H1 (cell line): ENCODE measurements around the gene ABCG1. TPM values are rescaled to one million over a fixed set of nuclear protein-coding genes. Genes with fewer than 3 reads are reported as not detected.

Experiments
- POLR2AphosphoS5 ChIP-seq: IDR thresholded peaks from 2 replicates; pipeline ENCODE4 v1.6.1; 2011; ENCODE audit warnings: low read depth, low read length
- SP2 ChIP-seq: IDR thresholded peaks from 2 replicates; pipeline ENCODE4 v1.6.1; 2012; ENCODE audit warnings: mild to moderate bottlenecking, low read length, inconsistent platforms
- polyA plus RNA-seq, 7 experiments: library from polyadenylated mRNA; depleted of rRNA in 3 of 7; stranded (reverse) in 5 of 7; unstranded in 2 of 7; fragments of >200 nt in 5 of 7; fragments of 200-250 nt in 2 of 7; gene quantifications; 1 replicate in 5 of 7; 2 replicates in 1 of 7; 4 replicates in 1 of 7; pipeline versions ENCODE4 v1.2.1 to v1.2.3, GENCODE V29; 2011 to 2013; ENCODE audit warnings: missing spikeins in 2 of 7, mixed read lengths in 2 of 7
- total RNA-seq: library from RNA; stranded (reverse); fragmentation: NEBNext Ultra II Directional; extraction: Animal tissue kit (Norgen Biotek cat#: 25700); gene quantifications from 2 replicates; pipeline ENCODE4 v1.2.1, GENCODE V29; 2021

The ABCG1 gene
- total and polyA plus RNA-seq, 2 of the 8 experiments (the other 6 are each of a cell fraction or from before 2014, with no cell fraction given), result 2.1 to 4.0 TPM

DNA sequence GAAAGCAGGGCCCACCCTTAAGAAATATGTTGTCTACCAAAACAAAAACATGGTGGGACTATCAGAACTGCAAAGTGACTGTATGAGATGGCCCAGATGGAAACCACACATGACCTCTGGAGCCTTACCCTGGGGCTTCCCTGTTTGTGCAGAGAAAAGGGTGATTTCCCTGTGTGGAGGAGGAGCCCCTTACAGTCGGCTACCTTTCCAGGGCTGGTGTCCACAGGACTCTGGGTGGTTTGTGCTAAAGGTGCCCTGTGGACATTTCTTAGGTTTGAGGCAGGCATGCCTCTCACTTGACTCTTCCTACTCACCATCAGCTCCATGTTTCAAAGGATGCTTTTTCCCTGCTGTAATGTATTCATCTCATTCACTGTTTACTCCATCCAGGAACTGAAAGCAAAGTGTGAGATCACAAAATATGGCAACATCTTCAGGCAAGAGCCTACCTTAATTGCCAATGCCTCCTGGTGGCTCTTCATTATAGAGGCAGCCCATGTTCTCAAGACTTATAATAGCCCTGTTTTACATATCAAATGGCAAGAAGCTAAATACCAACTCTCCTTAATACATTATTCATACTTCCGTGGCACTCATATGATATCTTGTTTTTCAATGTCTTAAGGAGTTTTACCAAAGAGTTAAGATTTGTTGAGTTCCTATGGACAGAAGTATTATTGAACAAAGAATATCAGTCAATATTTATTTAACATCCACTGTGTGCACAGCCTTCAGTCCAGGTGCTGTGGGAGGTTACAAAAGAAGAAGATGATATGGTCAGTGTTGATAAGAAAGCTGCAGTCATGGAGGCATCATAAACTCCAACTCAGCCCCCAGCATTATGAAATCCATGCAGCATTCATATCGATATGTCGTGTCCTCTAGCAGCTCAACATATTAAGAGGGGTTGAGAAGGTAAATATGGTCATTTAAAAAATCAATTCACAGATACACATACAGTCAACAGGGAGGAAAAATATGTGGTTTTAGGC is 111.7 kb downstream of the ABCG1 start (continued):
- no peak for TF ChIP-seq POLR2AphosphoS5
- TF ChIP-seq SP2, result no peak
- TF ChIP-seq, all 59 proteins: peak for 0
